ENCODE measurements around the gene SEMA5A.

SEMA5A gene

GRCh38 chr5:9202636-9203035, 343.2 kb downstream of the SEMA5A start:
- DNase-seq (ENCODE audit: extremely low spot score), result no peak
- TF ChIP-seq CTCF (IDR thresholded peaks at IDR 0.05; ENCODE audit: control extremely low read depth, extremely low read depth, low read depth, missing control alignments), result no peak
- POLR2A ChIA-PET, result no interaction called here
- CTCF ChIA-PET, result interaction anchor here (1.2 to 1.9 kb wide), 2 partner anchors 9 to 16 kb away, joined by 3 to 6 read pairs; no protein-coding TSS in a partner anchor

GRCh38 chr5:9201761-9202160, 344.1 kb downstream of the SEMA5A start:
- ChIA-PET CTCF (interaction anchor here (1.2 to 1.9 kb wide), 2 partner anchors 10 to 17 kb away, joined by 3 to 6 read pairs; no protein-coding TSS in a partner anchor), POLR2A (no interaction called here)
- no peak for TF ChIP-seq CTCF (IDR thresholded peaks at IDR 0.05; ENCODE audit: control extremely low read depth, extremely low read depth, low read depth, missing control alignments)
- DNase-seq (ENCODE audit: extremely low spot score), result no peak

GRCh38 chr5:9201011-9201410, 344.9 kb downstream of the SEMA5A start:
- no peak for DNase-seq (ENCODE audit: extremely low spot score)
- ChIA-PET POLR2A (interaction anchor here (0.6 kb wide), 1 partner anchor 241 kb away, joined by 3 read pairs; no protein-coding TSS in a partner anchor), CTCF (interaction anchor here (0.9 to 1.9 kb wide), 2 partner anchors 11 to 337 kb away, joined by 3 to 6 read pairs; no protein-coding TSS in a partner anchor)
- no peak for TF ChIP-seq CTCF (IDR thresholded peaks at IDR 0.05; ENCODE audit: control extremely low read depth, extremely low read depth, low read depth, missing control alignments)

GRCh38 chr5:9198394-9198793, 347.5 kb downstream of the SEMA5A start:
- CTCF ChIA-PET, result interaction anchor here (1.1 to 3.1 kb wide), 6 partner anchors 9 to 1311 kb away, joined by 3 to 12 read pairs (median 4); no protein-coding TSS in a partner anchor

GRCh38 chr5:9197881-9198260, 348.0 kb downstream of the SEMA5A start:
- POLR2A ChIA-PET, result no interaction called here
- DNase-seq (ENCODE audit: extremely low spot score), result peak; percentile 58
- TF ChIP-seq CTCF (IDR thresholded peaks at IDR 0.05; ENCODE audit: control extremely low read depth, extremely low read depth, low read depth, missing control alignments), result no peak
- CTCF ChIA-PET, result interaction anchor here (1.1 to 3.1 kb wide), 7 partner anchors 9 to 1311 kb away, joined by 3 to 12 read pairs (median 3); no protein-coding TSS in a partner anchor

More at GRCh38 chr5:9198394-9198793, 347.5 kb downstream of the SEMA5A start:
- POLR2A ChIA-PET, result no interaction called here
- TF ChIP-seq CTCF (IDR thresholded peaks at IDR 0.05; ENCODE audit: control extremely low read depth, extremely low read depth, low read depth, missing control alignments), result no peak
- DNase-seq (ENCODE audit: extremely low spot score), result no peak

- DNase-seq (ENCODE audit: extremely low spot score), result no peak
- no peak for TF ChIP-seq CTCF (IDR thresholded peaks at IDR 0.05; ENCODE audit: control extremely low read depth, extremely low read depth, low read depth, missing control alignments)
- ChIA-PET CTCF (interaction anchor here (1.1 to 3.1 kb wide), 6 partner anchors 11 to 1269 kb away, joined by 3 to 12 read pairs (median 5); no protein-coding TSS in a partner anchor), POLR2A (no interaction called here)
Measured at GRCh38 chr5:9196403-9197227, 349.3 kb downstream of the SEMA5A start.
